Sigmoid colon (tissue), 3 donors: ENCODE data around the gene CCT6A.
"Not testable (repeated sequence)": the region's sequence is repeated elsewhere in the genome, so short reads cannot be mapped to it uniquely, and the experiment has no call there.

Source experiments
- POLR2A ChIP-seq, 2 donors: fragments of 450-650 bp; IDR thresholded peaks; one replicate each; pipeline ENCODE4 v1.6.1; 2016; ENCODE audit warnings: antibody characterized with exemption in 2 of 2, mild to moderate bottlenecking in 2 of 2, moderate library complexity in 2 of 2
- TF ChIP-seq, protein P1 (sequence below), 4 experiments: fragments of 450-650 bp in 3 of 4; fragments of 200-600 bp in 1 of 4; IDR thresholded peaks; one replicate each; pipeline ENCODE4 v1.5.1; 2016 to 2019; ENCODE audit warnings: antibody characterized with exemption in 4 of 4, mild to moderate bottlenecking in 3 of 4, moderate library complexity in 2 of 4

DNA sequence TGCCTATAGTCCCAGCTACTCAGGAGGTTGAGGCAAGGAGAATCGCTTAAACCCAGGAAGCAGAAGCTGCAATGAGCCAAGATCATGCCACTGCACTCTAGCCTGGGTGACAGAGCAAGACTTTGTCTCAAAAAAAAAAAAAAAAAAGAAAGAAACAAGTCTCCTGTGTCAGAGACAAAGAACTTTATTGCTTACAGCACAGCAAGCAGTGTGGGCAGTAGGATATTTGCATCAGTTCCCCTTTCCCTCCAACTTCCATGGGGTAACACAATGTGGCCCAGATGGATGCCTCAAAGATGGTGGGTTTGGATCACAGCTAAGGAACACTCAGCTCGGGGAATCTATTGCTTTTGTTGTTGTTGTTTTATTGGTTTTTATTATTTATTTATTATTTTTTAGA lies 5.8 kb upstream of the CCT6A start:
- TF ChIP-seq, protein P1, sequence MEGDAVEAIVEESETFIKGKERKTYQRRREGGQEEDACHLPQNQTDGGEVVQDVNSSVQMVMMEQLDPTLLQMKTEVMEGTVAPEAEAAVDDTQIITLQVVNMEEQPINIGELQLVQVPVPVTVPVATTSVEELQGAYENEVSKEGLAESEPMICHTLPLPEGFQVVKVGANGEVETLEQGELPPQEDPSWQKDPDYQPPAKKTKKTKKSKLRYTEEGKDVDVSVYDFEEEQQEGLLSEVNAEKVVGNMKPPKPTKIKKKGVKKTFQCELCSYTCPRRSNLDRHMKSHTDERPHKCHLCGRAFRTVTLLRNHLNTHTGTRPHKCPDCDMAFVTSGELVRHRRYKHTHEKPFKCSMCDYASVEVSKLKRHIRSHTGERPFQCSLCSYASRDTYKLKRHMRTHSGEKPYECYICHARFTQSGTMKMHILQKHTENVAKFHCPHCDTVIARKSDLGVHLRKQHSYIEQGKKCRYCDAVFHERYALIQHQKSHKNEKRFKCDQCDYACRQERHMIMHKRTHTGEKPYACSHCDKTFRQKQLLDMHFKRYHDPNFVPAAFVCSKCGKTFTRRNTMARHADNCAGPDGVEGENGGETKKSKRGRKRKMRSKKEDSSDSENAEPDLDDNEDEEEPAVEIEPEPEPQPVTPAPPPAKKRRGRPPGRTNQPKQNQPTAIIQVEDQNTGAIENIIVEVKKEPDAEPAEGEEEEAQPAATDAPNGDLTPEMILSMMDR (IDR thresholded peaks at IDR 0.05) = not testable (repeated sequence)
- TF ChIP-seq POLR2A (IDR thresholded peaks at IDR 0.05) = not testable (repeated sequence)
